GM21367 (cell line): Measurements from ENCODE around the gene ADGRD2.

Source experiments
- ATAC-seq: cut with Tn5 transposase; IDR thresholded peaks from one replicate; pipeline ENCODE4 v1.9.1; 2021; ENCODE audit not compliant: unreplicated experiment

ADGRD2 gene

GRCh38 chr9:124477648-124478285, 27.5 kb downstream of the ADGRD2 start:
- no peak for ATAC-seq

DNA sequence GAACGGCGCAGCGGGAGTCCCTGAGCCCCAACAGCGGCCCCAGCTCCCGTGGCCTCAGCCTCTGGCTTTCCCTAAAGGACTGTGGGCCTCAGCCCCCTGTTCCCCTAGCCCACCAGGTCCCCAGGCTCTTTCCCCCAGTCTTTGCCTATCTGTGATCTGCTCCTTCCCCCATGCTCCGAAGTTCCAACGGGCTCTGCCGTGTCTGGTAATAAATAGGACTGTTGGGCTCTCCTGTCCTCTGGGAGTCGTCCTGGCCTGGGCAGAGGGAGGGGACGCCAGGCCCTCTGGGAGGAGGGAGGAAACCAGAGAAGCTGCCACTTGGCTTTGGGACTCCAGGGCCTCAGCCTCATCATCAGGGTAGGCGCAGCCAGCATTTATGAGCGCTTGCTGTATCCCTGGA, 28.1 kb downstream of the ADGRD2 start:
- ATAC-seq, result no peak

- ATAC-seq, result no peak
Measured at GRCh38 chr9:124479371-124479770, 29.1 kb downstream of the ADGRD2 start.

DNA sequence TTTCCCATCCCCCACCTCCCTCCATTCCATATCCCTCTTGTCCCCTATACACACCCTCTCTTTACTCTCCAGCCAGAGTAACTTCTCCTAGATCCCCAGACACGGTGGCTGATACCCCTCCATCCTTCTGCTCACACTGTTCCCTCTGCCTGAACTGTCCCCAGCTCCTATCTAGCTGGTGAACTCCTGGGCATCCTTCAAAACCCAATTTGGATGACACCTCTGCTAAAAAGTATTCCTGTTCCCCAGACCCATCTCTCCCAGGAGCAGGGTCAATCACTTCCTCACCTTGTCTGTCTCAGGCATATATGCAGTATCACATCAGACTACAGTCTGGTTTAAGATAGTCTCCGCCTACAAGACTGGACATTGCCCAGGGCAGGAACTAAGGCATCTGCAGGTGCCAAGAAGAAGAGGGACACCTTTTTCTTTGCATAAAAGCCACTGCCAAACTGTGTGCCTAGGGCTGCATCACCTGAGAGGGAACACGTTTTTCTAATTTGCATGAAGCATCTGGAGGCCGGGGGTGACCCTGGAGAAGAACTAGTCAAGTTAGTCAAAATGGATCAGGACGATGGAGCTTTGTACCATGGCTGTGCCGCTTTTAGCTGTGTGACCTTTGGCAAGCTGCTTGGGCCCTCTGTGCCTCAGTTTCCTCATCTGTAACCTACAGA, 29.8 kb downstream of the ADGRD2 start:
- no peak for ATAC-seq

DNA sequence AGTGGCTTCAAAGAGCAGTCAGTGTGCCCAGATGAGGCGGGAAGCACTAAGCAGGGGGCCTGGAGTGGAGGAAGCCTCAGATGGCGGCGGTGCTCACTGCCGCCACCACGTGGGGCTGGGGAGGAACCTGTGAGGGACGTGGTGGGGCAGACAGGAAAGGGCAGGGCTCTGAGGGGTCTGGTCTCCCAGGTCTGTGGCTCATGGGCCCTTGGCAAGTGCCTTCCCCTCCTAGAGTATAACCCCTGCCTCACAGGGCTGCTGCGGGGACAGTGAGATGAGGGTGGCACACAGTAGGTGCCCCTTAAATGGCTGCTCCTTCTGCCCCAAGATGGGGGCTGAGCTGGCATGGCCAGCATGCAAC, 30.4 kb downstream of the ADGRD2 start:
- ATAC-seq, result no peak

DNA sequence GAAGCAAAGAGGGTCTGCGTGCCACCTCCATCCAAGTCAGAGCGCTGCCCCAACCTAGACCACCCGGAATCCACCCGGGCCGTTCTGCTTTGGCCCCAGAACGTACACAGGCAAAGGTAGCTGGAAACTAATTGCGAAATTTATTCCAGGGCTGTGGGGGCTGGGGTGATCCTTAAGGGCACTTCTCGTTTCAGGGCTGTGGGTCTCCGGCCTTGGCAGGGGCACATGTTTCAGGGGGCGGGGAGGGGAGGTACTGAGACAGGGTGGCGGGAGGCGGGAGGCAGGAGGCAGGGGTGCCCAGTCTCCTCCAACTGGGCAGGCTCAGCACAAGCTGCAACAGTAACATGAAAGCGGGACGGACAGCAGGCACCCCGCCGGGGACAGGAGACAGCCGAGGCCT, 30.9 kb downstream of the ADGRD2 start:
- no peak for ATAC-seq

DNA sequence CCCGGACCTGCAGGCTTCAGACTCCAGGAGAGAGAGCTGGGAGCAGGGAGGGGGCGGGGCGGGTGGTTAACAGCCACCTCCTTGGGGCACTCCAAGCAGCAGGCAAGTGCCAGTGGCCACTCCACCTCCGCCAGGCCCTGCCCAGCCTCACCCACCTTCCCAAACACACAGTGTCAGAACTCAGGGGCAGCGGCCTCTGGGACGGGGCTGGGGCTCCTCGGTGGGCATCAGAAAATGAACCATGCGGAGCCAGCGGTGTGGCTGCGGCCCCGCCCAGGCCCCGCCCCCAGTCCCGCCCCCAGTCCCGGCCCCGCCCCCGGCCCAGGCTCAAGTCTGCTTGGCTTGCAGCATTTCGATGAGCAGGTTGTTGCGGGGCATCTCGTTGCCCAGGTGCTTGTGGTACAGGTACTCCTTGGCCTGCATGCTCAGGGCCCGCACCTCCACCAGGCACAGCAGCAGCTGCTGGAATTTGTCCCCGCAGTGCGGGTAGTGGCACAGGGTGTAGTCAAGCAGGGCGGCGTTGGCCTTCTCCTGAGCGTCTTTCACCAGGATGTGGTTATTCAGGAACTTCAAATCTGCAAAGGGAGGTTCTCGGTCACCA, 32.3 kb downstream of the ADGRD2 start:
- ATAC-seq, result no peak

DNA sequence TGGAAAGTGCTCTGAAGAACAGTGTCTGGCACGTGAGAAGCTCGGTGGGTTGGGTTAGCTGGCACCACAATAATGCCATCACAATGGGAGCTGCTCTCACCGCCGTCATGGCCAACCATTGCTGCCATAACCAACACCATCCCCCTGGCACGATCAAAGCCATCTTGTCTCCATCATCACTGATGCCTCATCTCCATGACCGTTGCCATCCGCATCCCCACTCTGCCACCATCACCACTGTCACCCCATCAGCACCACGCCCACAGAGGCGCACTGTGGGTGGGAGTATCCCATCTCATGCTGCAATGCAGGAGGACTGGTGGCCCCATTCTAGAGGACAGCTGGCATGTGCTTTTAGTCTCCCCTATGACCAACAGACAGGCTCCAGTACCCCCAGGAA, 33.2 kb downstream of the ADGRD2 start:
- ATAC-seq, result no peak

DNA sequence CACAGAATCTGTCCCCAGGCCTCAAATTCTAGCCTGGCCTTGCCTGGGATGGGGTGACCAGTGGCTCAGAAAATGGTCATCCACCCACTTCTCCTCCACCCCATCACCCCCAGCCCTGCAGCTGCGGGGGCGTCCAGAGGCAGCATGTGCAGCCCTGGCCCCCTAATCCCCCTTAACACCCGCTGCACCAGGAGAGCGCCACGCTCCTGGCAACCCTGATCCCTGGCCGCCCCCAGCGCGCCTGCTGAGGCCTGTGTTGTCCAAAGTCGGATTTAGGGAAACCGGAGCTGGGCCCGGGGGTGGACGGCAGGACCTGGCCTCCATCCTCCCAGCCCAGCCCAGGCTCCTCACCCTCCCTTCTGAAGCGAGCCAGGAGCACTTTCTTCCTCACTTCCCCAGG, 35.0 kb downstream of the ADGRD2 start:
- no peak for ATAC-seq

DNA sequence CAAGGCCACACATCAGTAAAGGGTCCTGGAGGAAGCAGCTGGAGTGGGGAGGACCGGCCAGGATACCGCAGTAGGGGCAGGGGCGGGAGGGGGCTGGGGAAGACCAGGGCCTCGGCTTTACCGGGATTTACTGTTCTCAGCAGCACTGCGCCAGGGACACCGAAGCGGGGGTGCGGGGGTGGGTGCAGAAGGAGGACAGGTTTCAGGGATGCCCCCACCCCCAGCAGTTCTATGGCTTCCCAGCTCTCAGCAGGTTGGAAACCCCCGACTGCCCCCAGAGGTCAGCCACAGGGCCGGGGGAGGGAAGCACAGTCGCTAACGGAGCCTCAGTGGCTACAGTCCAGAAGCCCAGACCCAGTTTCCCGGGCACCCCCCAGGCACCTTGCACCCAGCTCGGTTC, 35.7 kb downstream of the ADGRD2 start:
- ATAC-seq, result no peak

DNA sequence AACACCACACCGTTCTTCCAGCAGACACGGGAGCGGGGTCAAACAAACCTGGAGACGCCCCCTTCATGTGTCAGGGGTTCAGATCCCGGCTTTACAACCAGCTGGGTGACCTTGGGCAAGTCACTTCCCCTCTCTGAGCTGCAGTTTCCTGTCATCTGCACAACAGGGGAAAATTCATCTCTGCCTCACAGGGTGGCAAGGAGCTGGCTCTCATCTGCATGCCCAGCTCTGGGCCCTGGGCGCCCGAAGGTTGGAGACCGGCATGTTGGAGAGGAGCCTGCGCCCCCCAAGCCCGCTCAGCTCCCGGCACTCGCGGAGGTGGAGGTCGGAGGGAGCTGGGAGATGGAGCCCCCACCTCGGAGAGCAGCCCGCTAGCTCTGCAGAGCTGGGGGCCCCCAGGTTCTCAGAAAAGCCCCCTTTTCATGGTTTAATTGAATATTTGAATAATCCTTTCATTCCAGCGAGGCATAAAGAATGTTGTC, 36.6 kb downstream of the ADGRD2 start:
- ATAC-seq, result no peak

- ATAC-seq, result no peak
Measured at GRCh38 chr9:124487260-124488182, 37.3 kb downstream of the ADGRD2 start.

DNA sequence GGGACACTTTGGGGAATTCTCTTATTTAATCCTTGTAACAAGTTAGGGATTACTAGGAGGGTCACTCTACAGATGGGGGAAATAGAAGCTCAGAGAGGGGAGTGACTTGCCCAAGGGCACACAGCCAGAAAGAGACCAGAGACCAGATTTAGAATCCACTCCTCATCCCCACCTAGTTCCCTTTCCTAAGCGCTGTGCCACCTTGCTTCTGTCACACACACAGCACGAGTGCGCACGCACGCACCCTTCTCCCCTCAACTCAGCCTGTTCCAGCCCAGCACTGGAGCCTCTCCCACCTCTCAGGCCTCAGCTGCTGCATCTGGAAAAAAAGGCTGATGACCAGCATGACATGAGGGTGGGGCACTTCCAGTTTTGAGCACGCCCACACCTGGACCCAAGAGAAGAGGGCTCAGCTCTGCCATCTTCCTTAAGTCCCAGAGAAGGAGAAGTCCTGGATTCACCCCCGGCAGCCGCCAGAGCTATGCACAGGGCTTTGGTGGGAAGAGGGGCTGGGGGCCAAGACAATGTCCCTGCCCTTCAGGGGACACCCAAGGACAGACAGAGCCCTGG, 38.5 kb downstream of the ADGRD2 start:
- no peak for ATAC-seq

DNA sequence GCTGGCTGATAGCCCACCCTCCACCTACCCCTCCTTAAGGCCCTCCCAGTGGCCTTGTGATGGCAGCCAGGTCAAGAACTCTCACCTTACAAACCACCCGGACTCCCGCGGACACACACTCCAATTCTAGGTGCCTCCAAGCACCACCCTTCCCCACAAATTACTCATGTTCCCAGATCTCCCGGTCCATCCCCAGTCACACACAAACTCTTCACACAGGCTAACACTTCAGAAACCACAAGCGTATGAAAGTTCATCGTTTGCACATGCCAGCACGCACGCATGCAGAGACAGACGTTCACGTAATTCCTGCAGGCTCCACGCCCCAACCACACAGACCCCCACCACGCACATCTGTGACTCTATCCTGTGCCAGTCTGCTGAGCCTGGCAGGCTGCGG, 39.0 kb downstream of the ADGRD2 start:
- no peak for ATAC-seq

DNA sequence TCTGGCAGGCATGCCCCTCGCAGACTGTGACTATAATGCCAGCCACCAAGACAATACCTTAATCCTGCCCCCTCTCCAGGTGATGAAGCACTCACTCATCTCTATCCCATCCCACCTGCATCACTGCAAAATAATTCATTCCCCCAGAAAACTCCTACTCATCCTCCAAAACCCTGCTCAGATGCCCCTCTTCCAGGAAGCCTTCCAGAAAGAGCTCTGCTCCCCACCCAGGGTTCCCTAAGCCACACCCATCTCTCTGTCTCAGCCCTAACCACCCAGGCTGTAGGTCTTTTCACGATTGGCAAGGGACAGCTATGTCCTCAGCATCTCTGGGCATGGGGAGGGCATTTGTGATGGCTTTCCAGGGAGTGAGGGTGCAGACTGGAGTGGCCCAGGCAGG, 39.8 kb downstream of the ADGRD2 start:
- ATAC-seq, result no peak

DNA sequence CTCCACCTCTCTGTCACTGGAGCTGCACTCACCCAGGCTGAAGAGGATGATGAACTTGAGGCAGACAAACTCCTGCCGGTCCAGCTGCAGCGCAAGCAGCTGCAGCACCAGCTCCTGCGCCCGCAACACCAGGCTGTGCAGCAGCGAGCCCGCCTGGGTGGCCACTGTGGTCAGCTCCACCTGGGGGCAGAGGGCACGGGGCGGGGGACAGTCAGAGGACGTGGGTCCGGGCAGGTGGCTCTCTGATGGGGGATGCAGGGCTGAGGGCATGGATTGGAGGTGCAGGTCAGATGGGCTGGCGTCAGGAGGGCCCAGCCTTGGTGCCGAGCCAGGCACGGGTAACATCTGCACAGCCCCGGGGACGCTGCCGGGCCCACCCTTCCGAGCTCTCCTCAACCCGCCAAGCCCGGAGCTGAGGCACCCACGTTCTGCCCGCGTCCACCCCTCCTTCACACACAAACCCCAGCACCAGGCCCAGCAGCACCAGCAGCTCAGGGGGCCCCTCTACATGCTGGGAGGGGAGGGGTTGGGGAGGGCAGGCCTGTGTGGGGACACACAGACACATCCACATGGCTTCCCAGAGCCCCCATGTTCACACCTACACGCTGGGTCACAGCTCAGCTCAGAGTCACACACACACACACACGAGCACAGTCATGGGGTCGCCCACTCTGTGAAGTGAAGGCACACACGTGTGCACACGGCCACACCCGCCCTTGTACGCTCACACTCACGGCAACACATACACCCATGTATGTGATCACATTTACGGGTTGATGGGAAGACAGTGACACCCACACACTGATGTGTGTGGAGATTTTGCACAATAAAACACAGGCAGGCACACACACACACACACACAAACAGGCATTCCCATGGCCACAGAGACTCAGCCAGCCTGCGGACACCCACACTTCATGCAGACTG, 41.1 kb downstream of the ADGRD2 start:
- no peak for ATAC-seq

DNA sequence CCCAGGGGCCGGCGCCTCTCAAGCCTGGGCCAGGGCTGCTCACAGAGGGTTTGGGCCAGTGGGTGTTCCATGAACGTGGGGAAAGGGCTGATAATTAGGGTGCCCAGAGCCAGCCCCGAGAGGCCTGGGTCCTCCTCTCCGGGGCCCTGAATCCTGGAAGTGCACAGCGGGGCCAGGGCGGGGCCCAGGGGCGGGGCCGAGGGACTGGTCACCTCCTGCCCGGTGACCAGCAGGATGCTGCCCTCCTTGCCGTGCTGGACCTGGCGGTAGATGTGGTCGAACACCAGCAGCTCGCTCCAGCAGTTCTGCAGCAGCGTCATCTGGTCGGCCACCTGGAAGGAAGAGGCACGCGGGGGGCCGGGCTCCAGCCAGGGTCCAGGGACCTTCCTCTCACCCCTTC, 42.6 kb downstream of the ADGRD2 start:
- ATAC-seq, result no peak

DNA sequence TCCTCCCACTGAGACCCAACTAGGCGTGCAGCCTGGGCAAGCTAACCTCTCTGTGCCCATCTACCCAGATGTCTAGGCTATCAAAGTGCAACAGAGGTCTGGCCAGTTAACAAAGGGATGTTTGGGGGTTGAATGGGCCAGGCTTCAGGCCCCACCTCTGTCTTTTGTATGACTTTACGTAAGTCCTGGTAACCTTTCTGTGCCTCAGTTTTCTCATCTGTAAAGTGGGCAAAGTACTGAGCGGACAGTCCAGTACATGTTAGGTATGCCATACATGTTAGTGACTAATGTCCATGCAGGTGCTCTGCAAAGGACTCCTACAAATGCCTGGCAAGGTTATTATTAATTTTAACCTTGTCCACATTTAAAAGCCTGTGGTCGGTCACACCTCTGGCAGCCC, 43.0 kb downstream of the ADGRD2 start:
- ATAC-seq, result no peak

DNA sequence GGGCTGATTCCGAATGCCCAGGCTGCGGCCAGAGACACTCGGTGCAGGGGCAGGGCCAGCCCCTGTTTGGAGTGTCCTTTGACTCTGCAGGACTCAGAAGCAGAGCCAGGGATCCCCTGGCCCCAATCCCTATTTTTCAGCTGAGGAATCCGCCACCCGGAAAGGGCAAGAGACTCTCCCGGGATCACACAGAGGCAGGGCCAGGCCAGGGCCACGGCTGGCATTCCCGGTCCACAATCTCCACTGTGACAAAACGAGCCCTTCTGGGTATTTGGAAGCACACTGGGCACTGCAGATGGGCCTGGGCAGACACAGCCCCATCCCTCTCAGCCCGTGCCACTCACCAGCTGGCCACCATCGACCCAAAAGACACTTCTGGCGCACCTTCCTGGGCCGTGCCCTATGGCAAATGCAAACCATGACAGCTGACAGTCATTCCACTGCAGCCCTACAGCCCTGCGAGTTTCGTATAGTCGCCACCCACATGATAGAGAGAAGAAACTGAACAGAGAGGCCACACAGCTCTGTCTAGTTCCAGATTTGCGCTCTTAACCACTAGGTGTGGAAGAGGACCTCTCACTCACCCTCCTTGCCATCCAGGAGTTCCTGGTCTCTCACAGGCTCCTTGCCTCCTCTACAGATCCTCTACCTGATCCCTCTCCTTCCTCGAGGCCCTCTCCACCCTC, 43.7 kb downstream of the ADGRD2 start:
- ATAC-seq, result no peak
